NCI-H1105 (cell line): Measurements from ENCODE around the gene ATXN1.

ENCODE experiments used
- DNase-seq: peaks from one replicate; lab custom pipeline; 2025; lab: John Stamatoyannopoulos, UW

Gene ATXN1

GRCh38 chr6:16742116-16742515 lies 19.1 kb downstream of the ATXN1 start:
- DNase-seq = no peak

GRCh38 chr6:16741112-16742016 lies 19.9 kb downstream of the ATXN1 start:
- no peak for DNase-seq

GRCh38 chr6:16740097-16740496 lies 21.2 kb downstream of the ATXN1 start:
- DNase-seq = no peak

- no peak for DNase-seq
These were observed 21.9 kb downstream of the ATXN1 start for GRCh38 chr6:16739329-16739801.

- no peak for DNase-seq
These were observed 23.3 kb downstream of the ATXN1 start for GRCh38 chr6:16737925-16738324.

GRCh38 chr6:16736856-16737775 lies 24.1 kb downstream of the ATXN1 start:
- DNase-seq = no peak

- no peak for DNase-seq
These were observed 26.2 kb downstream of the ATXN1 start for GRCh38 chr6:16735014-16735413.

GRCh38 chr6:16733085-16733484 lies 28.2 kb downstream of the ATXN1 start:
- no peak for DNase-seq

GRCh38 chr6:16731478-16732051 lies 29.7 kb downstream of the ATXN1 start:
- DNase-seq = no peak

GRCh38 chr6:16730738-16731477 lies 30.4 kb downstream of the ATXN1 start:
- DNase-seq = no peak

GRCh38 chr6:16729744-16730143 lies 31.5 kb downstream of the ATXN1 start:
- DNase-seq = no peak

- no peak for DNase-seq
These were observed 32.0 kb downstream of the ATXN1 start for GRCh38 chr6:16729183-16729691.

- no peak for DNase-seq
These were observed 32.6 kb downstream of the ATXN1 start for GRCh38 chr6:16728513-16729182.

GRCh38 chr6:16727996-16728395 lies 33.3 kb downstream of the ATXN1 start:
- DNase-seq = no peak

- DNase-seq = no peak
These were observed 36.0 kb downstream of the ATXN1 start for GRCh38 chr6:16725145-16725864.

GRCh38 chr6:16723826-16724225 lies 37.4 kb downstream of the ATXN1 start:
- no peak for DNase-seq

- no peak for DNase-seq
These were observed 37.9 kb downstream of the ATXN1 start for GRCh38 chr6:16723402-16723801.

GRCh38 chr6:16722630-16723029 lies 38.6 kb downstream of the ATXN1 start:
- no peak for DNase-seq

- DNase-seq = peak; percentile 42
These were observed 39.3 kb downstream of the ATXN1 start for GRCh38 chr6:16721977-16722376.

GRCh38 chr6:16720861-16721260 lies 40.4 kb downstream of the ATXN1 start:
- no peak for DNase-seq
